ENCODE results near the gene JPH3.

Gene JPH3

DNA sequence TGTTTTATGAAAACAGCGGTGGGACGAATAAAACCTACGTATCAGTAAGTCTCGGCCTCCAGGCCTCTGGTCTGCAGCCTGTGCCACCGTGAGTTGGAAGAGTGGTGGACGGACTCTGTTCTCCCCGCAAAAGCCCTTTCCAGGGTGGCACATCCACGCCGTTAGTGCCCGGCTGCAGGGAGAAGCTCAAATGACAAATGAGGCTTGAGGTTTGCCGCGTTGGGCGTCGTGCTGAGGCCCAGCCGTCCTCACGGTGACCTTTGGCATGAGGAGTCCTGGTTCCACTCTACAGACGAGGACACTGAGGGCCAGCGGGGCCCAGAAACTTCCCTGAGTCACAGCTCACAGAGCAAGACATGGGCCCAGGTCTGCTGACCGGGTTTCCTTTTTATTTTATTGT is 40.2 kb downstream of the JPH3 start:
- H3K9me3 Mint-ChIP-seq, result no peaks in the 10 kb centered on the region
- H3K4me3 Mint-ChIP-seq, result no peak overlapping the region
- H3K27me3 Mint-ChIP-seq, result peaks cover 26% of the 10 kb centered on the region
- H3K36me3 Mint-ChIP-seq, result no peaks in the 10 kb centered on the region
- H3K27ac Mint-ChIP-seq, result no peak overlapping the region
- ATAC-seq, result no peak
- H3K4me1 Mint-ChIP-seq, result no peaks in the 10 kb centered on the region

DNA sequence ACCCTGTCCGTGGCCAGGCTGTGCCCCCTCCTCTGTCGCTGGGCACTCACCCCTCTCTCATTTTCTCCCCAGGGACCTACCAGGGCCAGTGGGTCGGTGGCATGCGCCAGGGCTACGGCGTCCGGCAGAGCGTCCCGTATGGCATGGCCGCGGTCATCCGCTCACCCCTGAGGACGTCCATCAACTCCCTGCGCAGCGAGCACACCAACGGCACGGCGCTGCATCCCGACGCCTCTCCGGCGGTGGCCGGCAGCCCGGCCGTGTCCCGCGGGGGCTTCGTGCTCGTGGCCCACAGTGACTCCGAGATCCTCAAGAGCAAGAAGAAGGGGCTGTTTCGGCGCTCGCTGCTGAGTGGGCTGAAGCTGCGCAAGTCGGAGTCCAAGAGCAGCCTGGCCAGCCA is 41.9 kb downstream of the JPH3 start:
- Mint-ChIP-seq H3K4me3 (no peak overlapping the region), H3K27ac (no peak overlapping the region), H3K36me3 (no peaks in the 10 kb centered on the region), H3K27me3 (peaks cover 40% of the 10 kb centered on the region), H3K4me1 (no peaks in the 10 kb centered on the region), H3K9me3 (no peaks in the 10 kb centered on the region)
- no peak for ATAC-seq

- no peak for ATAC-seq
- no peaks in the 10 kb centered on the region for H3K4me1 Mint-ChIP-seq
- peaks cover 40% of the 10 kb centered on the region for H3K27me3 Mint-ChIP-seq
- H3K4me3 Mint-ChIP-seq, result no peak overlapping the region
- no peaks in the 10 kb centered on the region for H3K9me3 Mint-ChIP-seq
- H3K27ac Mint-ChIP-seq, result no peak overlapping the region
- no peaks in the 10 kb centered on the region for H3K36me3 Mint-ChIP-seq
These were observed 42.3 kb downstream of the JPH3 start for GRCh38 chr16:87644596-87644995.

- Mint-ChIP-seq H3K27ac (no peak overlapping the region), H3K9me3 (no peaks in the 10 kb centered on the region)
These were observed 43.5 kb downstream of the JPH3 start for GRCh38 chr16:87645802-87646201.

GRCh38 chr16:87647431-87648185 is 45.3 kb downstream of the JPH3 start:
- no peak for ATAC-seq
- no peaks in the 10 kb centered on the region for H3K36me3 Mint-ChIP-seq
- H3K27ac Mint-ChIP-seq, result no peak overlapping the region
- H3K4me3 Mint-ChIP-seq, result no peak overlapping the region
- no peaks in the 10 kb centered on the region for H3K4me1 Mint-ChIP-seq
- H3K27me3 Mint-ChIP-seq, result peaks cover 21% of the 10 kb centered on the region
- H3K9me3 Mint-ChIP-seq, result no peaks in the 10 kb centered on the region

More at GRCh38 chr16:87645802-87646201, 43.5 kb downstream of the JPH3 start:
- no peak for ATAC-seq
- Mint-ChIP-seq H3K4me1 (no peaks in the 10 kb centered on the region), H3K4me3 (no peak overlapping the region), H3K27me3 (peaks cover 32% of the 10 kb centered on the region), H3K36me3 (no peaks in the 10 kb centered on the region)

GRCh38 chr16:87648236-87648635 is 45.9 kb downstream of the JPH3 start:
- Mint-ChIP-seq H3K4me1 (peaks cover 4% of the 10 kb centered on the region), H3K9me3 (no peaks in the 10 kb centered on the region), H3K27ac (no peak overlapping the region), H3K4me3 (no peak overlapping the region), H3K36me3 (no peaks in the 10 kb centered on the region), H3K27me3 (peaks cover 21% of the 10 kb centered on the region)
- no peak for ATAC-seq

- no peak overlapping the region for H3K4me3 Mint-ChIP-seq
- H3K27me3 Mint-ChIP-seq, result peaks cover 21% of the 10 kb centered on the region
- no peaks in the 10 kb centered on the region for H3K36me3 Mint-ChIP-seq
- H3K4me1 Mint-ChIP-seq, result peaks cover 7% of the 10 kb centered on the region
- H3K9me3 Mint-ChIP-seq, result no peaks in the 10 kb centered on the region
- no peak overlapping the region for H3K27ac Mint-ChIP-seq
- ATAC-seq, result no peak
These were observed 46.6 kb downstream of the JPH3 start for GRCh38 chr16:87648698-87649487.

GRCh38 chr16:87652386-87652785 is 50.1 kb downstream of the JPH3 start:
- Mint-ChIP-seq H3K36me3 (no peaks in the 10 kb centered on the region), H3K4me1 (peaks cover 7% of the 10 kb centered on the region), H3K4me3 (no peak overlapping the region), H3K27ac (no peak overlapping the region), H3K9me3 (peaks cover 4% of the 10 kb centered on the region), H3K27me3 (peaks cover 47% of the 10 kb centered on the region)
- ATAC-seq, result no peak

- ATAC-seq, result no peak
These were observed 50.5 kb downstream of the JPH3 start for GRCh38 chr16:87652799-87653198.

DNA sequence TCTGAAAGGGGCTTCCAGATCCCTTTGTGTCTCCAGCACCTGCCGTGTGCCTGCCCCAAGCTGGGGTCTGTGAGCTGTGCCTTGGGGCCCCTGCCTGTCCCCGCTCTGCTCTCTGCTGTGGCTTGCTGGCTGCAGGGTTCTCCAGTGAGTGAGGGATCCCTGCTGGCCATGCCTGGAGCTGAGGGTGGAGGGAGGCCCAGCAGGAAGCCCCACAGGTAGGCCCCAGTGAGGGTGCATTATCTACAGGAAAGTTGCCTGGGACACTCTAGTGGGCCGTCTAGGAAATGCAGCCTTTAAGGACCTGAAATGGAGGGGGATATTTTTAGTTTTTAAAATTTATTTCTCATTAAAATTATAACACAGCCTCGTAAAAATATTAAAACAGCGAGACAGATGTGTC is 50.9 kb downstream of the JPH3 start:
- peaks cover 7% of the 10 kb centered on the region for H3K4me1 Mint-ChIP-seq
- no peak overlapping the region for H3K4me3 Mint-ChIP-seq
- peaks cover 5% of the 10 kb centered on the region for H3K9me3 Mint-ChIP-seq
- H3K27me3 Mint-ChIP-seq, result peaks cover 49% of the 10 kb centered on the region
- H3K27ac Mint-ChIP-seq, result no peak overlapping the region
- H3K36me3 Mint-ChIP-seq, result peaks cover 2% of the 10 kb centered on the region
- ATAC-seq, result peak; percentile 57

More at GRCh38 chr16:87652799-87653198, 50.5 kb downstream of the JPH3 start:
- no peak overlapping the region for H3K4me3 Mint-ChIP-seq
- H3K27me3 Mint-ChIP-seq, result peaks cover 49% of the 10 kb centered on the region
- peaks cover 4% of the 10 kb centered on the region for H3K9me3 Mint-ChIP-seq
- H3K27ac Mint-ChIP-seq, result no peak overlapping the region
- H3K36me3 Mint-ChIP-seq, result no peaks in the 10 kb centered on the region
- peaks cover 7% of the 10 kb centered on the region for H3K4me1 Mint-ChIP-seq

GRCh38 chr16:87654826-87655225 is 52.5 kb downstream of the JPH3 start:
- peaks cover 7% of the 10 kb centered on the region for H3K4me1 Mint-ChIP-seq
- H3K27ac Mint-ChIP-seq, result no peak overlapping the region
- ATAC-seq, result no peak
- H3K36me3 Mint-ChIP-seq, result peaks cover 6% of the 10 kb centered on the region
- peaks cover 42% of the 10 kb centered on the region for H3K27me3 Mint-ChIP-seq
- no peak overlapping the region for H3K4me3 Mint-ChIP-seq
- H3K9me3 Mint-ChIP-seq, result peaks cover 8% of the 10 kb centered on the region

GRCh38 chr16:87656328-87656727 is 54.0 kb downstream of the JPH3 start:
- H3K27ac Mint-ChIP-seq, result no peak overlapping the region
- no peak for ATAC-seq
- peaks cover 57% of the 10 kb centered on the region for H3K27me3 Mint-ChIP-seq
- peaks cover 7% of the 10 kb centered on the region for H3K4me1 Mint-ChIP-seq
- H3K36me3 Mint-ChIP-seq, result peaks cover 6% of the 10 kb centered on the region
- H3K4me3 Mint-ChIP-seq, result no peak overlapping the region
- H3K9me3 Mint-ChIP-seq, result peaks cover 8% of the 10 kb centered on the region

GRCh38 chr16:87657621-87658192 is 55.4 kb downstream of the JPH3 start:
- Mint-ChIP-seq H3K36me3 (peaks cover 6% of the 10 kb centered on the region), H3K9me3 (peaks cover 8% of the 10 kb centered on the region), H3K4me1 (peaks cover 7% of the 10 kb centered on the region), H3K27me3 (peaks cover 65% of the 10 kb centered on the region), H3K4me3 (no peak overlapping the region), H3K27ac (no peak overlapping the region)
- ATAC-seq, result no peak

DNA sequence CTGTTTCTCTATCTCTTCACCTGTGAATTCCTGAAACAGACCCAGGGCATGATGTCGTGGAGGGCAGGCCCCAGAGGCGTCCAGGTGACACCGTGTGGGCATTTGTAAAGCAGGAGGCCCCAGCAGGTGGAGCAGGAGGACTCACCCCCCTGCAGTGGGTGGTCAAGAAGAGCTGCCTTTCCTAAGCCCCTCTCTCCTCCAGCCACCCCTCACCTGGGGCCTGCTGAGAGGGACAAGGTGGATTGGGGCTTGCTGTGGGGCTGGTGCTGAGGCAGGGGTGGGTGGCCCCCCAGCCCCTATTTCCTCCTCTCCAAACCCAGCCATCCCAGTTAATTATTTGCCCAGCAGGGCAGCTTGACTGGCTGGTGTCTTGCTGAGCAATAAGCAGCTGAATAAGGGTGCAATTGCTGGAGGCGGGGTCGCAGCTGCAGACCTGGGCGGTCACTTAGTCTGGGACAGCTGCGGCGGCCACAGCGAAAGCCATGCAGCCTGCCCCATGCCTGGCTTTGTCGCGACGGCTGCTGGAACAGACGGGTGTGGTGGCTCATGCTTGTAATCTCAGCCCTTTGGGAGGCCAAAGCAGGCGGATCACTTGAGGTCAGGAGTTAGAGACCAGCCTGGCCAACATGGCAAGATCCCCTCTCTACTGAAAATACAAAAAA is 56.4 kb downstream of the JPH3 start:
- Mint-ChIP-seq H3K4me3 (no peak overlapping the region), H3K4me1 (no peaks in the 10 kb centered on the region), H3K27ac (no peak overlapping the region), H3K9me3 (peaks cover 8% of the 10 kb centered on the region), H3K27me3 (peaks cover 69% of the 10 kb centered on the region), H3K36me3 (peaks cover 6% of the 10 kb centered on the region)
- ATAC-seq, result no peak

DNA sequence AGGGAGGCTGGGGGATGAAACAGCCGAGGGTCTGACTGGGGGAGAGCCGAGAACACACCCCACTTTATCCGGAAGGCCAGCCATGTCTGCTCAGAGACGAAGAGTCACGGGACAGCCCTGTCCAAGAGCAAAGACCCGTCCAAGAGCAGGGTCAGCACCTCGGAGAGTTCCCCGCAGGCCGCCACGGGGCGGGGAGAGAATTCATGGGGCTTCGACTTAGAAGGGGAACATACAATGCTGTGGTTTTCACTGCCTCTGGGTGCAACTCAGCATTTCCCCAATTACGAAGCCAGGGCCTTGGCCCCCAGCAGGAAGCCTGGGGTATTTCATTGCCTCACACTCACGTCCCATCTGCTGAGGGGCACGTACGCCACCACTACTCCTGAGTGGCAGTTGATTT is 59.3 kb downstream of the JPH3 start:
- ATAC-seq, result peak; percentile 63
- Mint-ChIP-seq H3K4me1 (no peaks in the 10 kb centered on the region), H3K36me3 (peaks cover 6% of the 10 kb centered on the region)

More for the DNA sequence above, 59.3 kb downstream of the JPH3 start:
- peaks cover 8% of the 10 kb centered on the region for H3K9me3 Mint-ChIP-seq
- no peak overlapping the region for H3K27ac Mint-ChIP-seq
- H3K27me3 Mint-ChIP-seq, result peaks cover 63% of the 10 kb centered on the region
- no peak overlapping the region for H3K4me3 Mint-ChIP-seq

Measured in stimulated activated memory B cell treated with anti-CD40 and anti-IgM and Interleukin-4, amounts not matched to agents 10 μg/mL and 1 μg/mL and 100 μg/mL, for 72 hours (primary cell).